NCI-H510A (cell line): ENCODE data around the gene IGSF1.
A peak's percentile ranks its signal among the peaks of the same experiment; 100 is the strongest.

Source experiments
- DNase-seq: peaks from one replicate; lab custom pipeline; 2025; lab: John Stamatoyannopoulos, UW

IGSF1 gene

DNA sequence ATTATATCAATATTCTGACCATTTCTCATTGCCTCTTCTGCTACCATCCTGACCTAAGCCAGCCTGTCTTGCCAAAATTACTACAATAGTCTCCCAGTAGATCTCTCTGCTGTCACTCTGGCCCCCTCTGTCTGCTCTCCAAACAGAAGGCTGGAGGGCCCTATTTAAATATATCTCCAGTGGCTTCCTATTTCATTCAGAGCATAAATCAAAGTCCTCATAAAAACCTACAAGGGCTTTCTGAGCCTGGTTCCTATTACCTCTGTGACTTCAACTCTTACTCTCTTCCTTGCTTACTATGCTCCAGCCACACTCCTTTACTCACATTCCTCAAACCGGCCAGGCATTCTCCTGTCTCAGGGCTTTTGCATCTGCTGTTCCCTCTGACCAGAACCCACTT is 19.0 kb downstream of the IGSF1 start:
- no peak for DNase-seq

DNA sequence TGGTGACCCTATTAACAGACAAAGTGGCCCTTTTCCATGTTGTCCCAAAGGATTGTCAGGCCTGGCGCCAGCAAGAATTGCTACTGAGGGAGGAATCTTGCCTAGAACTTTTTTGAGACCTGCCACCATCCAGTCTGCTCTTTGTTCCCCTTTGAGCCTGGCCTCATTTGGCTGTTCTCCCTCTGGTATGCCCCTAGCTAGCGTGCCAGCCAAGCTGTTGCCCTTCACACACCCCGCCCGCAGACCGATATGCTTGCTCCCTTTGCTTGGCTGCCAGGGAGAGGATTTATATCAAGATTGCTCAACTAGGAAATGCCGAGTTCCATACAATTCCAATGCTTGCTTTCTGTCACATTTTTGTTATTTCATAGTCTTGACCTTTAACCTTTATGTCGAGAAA is 24.4 kb downstream of the IGSF1 start:
- no peak for DNase-seq

DNA sequence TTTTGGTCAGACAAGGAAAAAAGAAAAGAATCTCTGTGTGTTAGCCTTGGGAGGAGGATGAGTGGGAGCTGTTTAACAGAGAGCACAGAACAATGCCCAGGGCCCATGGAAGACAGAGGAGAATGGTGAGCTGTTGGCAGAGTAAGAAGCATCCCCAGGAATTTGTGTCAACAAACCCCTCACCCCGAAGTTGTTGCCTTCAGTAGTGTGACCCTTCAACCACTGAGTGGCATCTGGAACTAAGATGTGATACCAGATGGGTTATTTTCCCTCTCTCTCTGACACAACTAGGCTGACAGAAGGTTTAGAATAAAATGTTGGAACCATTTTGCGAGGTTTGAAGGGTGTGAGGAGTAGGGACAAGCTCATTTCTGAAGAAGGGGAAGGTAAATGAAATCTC is 25.1 kb downstream of the IGSF1 start:
- no peak for DNase-seq

DNA sequence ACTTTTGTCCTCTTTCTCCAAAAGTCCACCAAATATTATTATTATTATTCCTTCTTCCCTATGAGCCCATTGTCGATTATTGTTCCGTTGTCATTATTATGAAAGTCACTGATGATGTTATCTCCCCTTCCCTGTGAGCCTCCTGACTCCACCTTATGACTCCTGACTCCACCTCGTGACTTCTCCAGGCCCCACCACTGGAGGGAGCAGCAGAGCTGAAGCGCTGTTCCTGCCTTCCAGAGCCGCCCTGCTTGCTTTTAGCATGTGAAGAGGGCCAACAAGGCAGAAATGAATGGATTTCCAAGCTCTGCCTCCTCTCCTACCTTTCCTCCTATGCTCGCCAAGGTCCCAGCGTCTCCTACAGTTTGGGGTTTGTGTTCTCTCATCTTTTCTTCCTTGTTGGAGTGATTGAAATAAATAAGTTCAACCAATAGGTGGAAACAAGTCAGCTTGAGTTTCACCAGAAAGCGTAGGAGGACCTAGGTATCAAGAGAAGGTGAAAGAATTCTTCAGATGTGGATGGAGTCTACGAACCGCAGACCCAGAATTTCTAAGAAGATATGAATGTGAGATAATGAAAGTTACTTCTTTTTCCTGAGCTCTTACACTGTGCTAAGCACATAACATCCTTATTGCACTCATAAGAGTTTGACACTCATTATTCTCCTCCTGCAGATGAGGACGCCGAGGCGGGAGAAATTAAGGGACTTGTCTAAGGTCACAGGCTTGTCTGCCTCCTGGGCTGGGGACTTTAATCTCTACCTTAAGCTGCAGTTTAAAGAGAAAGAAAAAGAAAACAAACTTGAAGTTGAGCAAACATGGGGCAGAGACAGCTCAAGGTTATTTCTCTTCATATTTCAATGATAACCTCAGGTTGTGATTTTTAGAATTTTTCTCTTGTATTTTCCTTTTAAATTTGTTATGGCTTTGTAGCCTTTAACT is 26.1 kb downstream of the IGSF1 start:
- no peak for DNase-seq

DNA sequence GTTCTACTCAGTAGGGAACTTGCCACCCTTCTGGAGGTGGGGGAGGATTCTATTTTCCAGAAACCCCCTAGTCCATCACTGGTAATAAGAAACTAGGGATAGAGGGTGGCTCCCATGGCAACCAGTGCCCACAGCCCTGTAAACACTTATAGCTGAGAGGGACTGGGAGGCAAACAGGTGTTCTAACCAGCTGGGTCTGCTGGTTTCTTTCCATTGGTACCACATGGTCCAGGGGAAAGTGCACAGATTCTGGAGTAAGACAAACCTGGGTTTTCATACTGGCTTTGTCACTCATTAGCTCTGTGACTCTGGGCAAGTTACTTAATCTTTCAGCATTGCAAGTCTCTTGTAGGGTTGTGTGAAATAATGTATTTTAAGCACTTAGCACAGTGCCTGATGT is 26.9 kb downstream of the IGSF1 start:
- peak; percentile 3 for DNase-seq

DNA sequence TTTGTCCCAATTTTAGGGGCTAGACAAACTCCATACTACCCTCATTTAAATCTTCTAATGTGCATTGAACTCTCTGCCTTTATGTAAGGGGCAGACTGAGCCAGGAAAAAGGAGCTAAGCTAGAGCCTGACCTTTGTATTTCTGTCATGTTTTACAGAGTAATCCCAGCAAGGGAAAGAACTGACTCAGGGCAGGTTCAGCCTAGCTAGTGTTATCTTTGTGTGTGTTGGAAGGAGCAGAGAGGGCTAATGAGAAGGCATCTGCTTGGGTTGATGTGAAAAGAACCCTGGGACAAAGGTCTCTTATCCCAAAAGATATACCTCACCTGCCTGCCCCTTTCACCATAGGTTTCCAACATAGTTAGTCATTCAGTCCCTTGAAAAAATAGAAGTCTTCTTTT is 31.7 kb downstream of the IGSF1 start:
- no peak for DNase-seq

DNA sequence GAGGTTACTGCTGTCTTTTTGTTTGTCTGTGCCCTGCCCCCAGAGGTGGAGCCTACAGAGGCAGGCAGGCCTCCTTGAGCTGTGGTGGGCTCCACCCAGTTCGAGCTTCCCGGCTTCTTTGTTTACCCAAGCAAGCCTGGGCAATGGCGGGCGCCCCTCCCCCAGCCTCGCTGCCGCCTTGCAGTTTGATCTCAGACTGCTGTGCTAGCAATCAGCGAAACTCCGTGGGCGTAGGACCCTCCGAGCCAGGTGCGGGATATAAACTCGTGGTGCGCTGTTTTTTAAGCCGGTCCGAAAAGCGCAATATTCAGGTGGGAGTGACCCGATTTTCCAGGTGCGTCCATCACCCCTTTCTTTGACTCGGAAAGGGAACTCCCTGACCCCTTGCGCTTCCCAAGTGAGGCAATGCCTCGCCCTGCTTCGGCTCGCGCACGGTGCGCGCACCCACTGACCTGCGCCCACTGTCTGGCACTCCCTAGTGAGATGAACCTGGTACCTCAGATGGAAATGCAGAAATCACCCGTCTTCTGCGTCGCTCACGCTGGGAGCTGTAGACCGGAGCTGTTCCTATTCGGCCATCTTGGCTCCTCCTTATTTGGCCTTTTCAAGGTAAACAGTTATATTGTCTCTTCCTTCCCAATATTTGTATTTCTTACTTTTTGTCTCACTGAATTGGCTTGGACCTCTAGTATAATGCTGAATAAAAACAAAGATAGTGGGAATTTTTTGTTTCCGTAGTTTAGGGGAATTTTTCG is 37.9 kb downstream of the IGSF1 start:
- peak; percentile 14 for DNase-seq

DNA sequence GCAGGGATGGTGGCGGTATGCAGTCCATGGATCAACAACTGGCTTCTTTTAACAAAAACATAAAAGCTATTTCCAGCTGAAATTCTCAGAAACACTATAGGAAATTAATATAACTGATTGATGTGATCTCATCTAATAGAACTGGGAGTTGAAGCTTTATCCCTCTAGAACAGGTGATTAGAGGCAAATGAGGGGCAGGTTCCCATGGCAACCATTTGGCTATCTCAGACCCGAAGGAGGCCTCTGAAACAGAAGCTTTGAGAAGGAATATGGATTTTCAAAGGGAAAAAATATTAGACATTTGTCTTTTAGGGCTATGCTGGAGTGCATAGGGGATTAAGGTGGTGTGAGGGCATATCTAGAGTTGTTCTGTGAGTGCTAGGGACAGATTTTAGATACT is 50.0 kb downstream of the IGSF1 start:
- DNase-seq, result no peak

DNA sequence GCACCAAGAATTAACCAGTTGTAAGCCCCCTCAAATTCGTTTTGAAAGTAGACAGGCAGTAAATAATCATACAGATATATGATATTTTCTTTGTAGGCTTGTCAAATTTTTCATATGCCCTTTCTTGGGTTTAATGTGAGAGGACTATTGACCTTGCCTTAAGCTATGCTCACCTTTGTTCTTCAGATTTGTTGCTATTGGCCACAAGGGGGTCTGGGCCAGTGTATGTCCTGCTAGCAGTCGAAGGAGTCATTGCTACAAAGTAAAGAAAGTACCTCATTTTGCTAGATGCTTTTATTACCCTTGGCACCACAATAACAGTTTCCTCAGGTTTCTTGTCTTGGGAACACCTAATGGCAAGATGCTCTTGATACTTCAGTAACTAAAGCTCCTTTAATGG is 51.7 kb downstream of the IGSF1 start:
- no peak for DNase-seq

DNA sequence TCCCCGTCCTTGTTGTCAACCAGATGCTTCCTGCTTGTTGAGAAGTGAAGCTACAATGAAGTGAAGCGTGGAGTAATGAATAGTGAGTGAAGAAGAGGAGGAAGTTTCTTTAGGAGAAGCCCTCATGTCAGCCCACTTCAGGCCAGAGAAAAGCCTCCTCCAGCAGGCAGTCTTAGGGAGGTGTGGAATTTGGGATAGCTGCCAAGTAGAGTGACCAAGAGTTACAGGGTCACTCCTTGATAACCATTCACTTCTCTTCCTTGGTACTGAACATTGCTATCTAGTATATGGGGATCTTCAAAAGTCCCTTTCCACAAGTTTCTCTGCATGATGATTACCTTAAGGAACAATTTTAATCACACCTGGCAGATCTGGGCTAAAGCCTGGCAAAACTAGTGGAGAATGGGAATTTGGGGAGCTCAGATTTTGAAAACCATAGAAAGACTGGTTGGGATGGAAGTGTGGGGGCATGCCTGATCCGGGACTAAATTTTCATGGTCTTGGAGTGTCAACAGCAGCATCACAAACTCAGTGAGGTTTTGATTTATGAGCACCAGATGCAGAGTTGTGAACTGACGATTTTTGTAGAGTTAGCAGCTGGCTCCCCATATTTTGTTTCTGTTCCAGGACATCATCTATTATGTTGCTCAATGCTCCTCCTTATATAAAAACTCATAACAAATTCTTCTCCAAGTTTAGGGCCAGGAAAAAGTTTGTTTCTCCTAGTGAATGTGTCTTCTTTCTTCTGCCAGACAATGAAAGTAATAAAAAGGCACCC is 53.1 kb downstream of the IGSF1 start:
- DNase-seq, result no peak

DNA sequence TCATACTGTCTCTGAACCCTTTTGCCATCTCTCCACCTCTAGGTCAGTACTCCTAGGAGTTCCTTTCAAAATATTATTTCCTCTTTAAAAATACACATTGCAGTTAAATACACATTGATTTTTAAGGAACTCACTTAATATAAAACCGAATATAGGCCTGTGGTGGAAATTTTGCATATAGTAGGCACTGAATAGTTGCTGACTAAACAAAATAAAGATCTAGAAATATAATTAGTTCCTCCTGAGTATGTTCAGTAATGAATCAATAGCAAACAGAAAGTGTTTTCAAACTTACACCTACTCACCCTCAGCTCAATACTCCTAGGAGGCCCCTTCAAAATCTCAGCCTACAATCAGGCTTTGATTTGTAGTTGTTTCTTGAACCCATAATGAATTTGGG is 61.5 kb downstream of the IGSF1 start:
- no peak for DNase-seq

DNA sequence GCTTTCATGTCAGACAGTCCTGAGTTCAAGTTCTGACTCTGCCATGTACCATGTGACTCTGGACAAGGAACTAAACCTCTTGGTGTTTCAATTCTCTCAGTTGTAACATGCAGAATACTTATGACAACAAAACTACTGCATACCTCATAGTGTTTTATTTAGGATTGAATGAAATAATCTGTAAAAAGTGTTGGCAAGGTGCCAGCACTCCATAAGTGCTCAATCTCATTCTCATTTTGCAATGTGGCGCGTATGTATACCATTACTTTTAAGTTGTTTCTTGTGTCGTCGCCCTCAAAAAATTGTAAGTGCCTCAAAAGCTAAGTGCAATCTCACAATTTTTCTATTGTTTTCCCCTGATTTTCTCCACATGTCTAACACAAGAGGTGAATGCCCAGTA is 62.5 kb downstream of the IGSF1 start:
- no peak for DNase-seq

DNA sequence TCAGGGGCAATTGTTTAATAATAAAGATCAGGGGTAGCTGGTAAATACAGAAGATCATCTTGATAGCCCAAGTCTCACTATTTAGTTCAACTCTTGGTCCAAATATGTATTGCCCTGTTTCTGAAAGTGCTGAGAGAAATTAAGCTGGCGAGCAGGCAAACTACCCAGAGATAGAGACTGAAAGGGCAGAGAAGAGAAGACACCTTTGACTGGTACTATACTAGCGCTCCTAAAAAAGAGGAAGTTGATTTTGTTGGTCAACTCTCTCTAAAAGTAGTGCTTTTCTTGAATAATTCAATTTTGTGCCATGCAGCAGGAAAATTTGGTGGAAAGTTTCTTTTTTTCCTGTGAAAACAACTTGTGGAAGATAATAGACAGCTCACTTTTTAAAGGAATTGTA is 64.0 kb downstream of the IGSF1 start:
- no peak for DNase-seq
